Adrenal gland (tissue), 5 donors: ENCODE data around the gene SLC35F2.

Source experiments
- CTCF ChIP-seq, 6 experiments: fragments of 450-650 bp in 4 of 6; fragments of 200-600 bp in 2 of 6; sonication (generic) in 1 of 6; IDR thresholded peaks; 1 replicate in 5 of 6; 2 replicates in 1 of 6; pipeline versions ENCODE4 v1.5.1 to v1.8.0; 2016 to 2021; ENCODE audit warnings: antibody characterized with exemption in 6 of 6, mild to moderate bottlenecking in 2 of 6, moderate library complexity in 1 of 6
- POLR2A ChIP-seq, 2 donors: fragments of 450-650 bp; IDR thresholded peaks; one replicate each; pipeline ENCODE4 v1.6.1; 2017; ENCODE audit warnings: antibody characterized with exemption in 2 of 2, mild to moderate bottlenecking in 2 of 2, moderate library complexity in 1 of 2
- donor health status: DM: no; HTN: no; CAD: no.

- TF ChIP-seq CTCF (IDR thresholded peaks at IDR 0.05) (no peak), POLR2A (IDR thresholded peaks at IDR 0.05) (no peak)
Measured at GRCh38 chr11:107849790-107850189, 8.8 kb downstream of the SLC35F2 start.
